HG03135 (cell line): ENCODE measurements around the gene THBS4.

Experiments
- ATAC-seq: cut with Tn5 transposase; IDR thresholded peaks from one replicate; pipeline ENCODE4 v1.9.1; 2021; ENCODE audit warnings: mild to moderate bottlenecking, moderate library complexity; ENCODE audit not compliant: unreplicated experiment

THBS4 gene

GRCh38 chr5:80043187-80043586, 8.0 kb downstream of the THBS4 start:
- no peak for ATAC-seq

DNA sequence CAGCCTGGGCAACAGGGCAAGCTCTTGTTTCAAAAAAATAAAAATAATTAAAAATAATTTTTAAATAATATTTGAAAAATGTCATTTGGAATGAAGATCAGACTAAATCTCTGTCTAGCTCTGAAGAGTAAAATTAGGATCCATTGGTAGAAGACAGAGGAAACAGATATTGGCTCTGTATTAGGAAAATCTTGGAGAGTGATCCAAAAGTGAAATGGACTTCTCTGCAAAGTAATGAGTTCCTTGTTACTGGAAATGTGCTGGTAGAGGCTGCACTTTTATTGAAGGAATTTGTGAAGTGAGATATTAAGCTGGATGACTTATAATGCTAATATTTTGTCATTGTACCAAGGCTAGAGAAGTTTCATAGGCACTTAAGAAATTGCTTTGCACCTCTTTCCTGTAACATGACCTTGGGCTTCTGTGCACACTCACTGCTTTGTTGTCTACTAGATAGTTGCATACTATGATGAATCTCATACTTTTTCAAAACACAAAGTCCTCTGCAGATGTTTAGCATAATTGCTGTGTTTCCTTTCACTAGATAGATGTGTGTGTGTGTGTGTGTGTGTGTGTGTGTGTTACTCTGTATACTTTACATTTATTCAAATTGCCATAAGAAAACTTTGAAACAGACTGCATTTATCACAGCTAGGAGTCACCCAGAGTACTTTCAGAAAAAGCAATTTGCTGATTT, 13.1 kb downstream of the THBS4 start:
- ATAC-seq = no peak

GRCh38 chr5:80052464-80052863, 17.3 kb downstream of the THBS4 start:
- no peak for ATAC-seq

DNA sequence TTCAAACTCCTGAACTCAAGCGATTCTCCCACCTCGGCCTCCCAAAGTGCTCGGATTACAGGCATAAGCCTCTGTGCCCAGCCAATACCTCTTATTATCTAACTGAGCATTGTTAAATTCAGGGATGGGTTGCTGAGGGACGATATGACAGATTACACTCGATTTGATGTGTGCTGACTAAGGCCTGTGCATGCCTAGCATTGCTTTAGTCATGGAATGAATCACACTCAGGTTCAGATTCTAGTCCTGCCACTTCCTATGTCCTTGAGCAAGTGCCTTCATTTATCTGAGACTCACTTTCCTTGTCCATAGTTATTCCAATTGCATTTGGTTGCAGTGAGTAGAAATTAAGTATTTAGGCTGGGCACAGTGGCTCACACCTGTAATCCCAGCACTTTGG, 19.5 kb downstream of the THBS4 start:
- ATAC-seq = no peak

DNA sequence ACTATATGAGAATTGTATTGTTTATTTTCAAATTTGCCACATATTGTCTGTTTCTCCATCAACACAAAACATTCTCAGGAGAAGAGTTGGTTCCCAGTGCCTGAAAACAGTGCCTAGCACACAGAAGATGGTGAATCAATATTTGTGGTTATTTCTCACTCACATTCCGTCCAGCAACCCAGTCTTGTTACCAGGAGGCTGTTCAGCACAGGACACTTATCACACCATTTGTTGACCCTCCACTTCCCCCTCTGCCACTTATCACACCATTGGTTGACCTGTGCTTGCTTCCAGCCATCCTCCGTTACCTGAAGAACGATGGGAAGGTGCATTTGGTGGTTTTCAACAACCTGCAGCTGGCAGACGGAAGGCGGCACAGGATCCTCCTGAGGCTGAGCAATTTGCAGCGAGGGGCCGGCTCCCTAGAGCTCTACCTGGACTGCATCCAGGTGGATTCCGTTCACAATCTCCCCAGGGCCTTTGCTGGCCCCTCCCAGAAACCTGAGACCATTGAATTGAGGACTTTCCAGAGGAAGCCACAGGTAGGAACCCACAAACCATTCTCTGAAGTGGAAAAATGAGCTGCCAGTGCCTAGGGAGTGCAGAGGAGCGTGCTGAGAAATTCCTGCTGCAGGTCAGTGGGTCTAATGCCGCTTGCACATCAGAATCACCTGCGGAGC, 20.5 kb downstream of the THBS4 start:
- no peak for ATAC-seq

- no peak for ATAC-seq
Observed at GRCh38 chr5:80057099-80057498, 22.0 kb downstream of the THBS4 start.

- no peak for ATAC-seq
Observed at GRCh38 chr5:80057921-80058320, 22.8 kb downstream of the THBS4 start.

DNA sequence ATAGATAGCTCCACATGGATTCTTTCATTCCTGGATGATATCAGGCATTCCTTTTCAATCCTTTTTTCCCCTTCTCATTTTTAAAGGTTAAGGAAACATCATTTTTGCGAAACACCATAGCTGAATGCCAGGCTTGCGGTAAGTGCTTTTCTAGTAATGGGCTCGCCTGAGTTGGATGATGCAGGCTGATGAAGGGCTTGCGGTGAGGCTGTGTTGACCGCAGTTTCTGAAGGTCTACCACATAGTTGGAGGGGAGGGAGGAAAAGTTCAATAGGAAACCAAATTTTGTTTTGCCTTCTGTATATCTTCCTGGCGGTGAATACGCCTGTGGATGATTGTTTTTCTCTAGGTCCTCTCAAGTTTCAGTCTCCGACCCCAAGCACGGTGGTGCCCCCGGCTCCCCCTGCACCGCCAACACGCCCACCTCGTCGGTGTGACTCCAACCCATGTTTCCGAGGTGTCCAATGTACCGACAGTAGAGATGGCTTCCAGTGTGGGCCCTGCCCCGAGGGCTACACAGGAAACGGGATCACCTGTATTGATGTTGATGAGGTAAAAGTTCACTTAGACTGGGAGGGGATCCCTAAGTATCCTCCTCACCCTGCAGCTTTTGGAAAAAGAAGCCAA, 24.3 kb downstream of the THBS4 start:
- ATAC-seq = no peak

- ATAC-seq = no peak
Observed at GRCh38 chr5:80060966-80061365, 25.8 kb downstream of the THBS4 start.

DNA sequence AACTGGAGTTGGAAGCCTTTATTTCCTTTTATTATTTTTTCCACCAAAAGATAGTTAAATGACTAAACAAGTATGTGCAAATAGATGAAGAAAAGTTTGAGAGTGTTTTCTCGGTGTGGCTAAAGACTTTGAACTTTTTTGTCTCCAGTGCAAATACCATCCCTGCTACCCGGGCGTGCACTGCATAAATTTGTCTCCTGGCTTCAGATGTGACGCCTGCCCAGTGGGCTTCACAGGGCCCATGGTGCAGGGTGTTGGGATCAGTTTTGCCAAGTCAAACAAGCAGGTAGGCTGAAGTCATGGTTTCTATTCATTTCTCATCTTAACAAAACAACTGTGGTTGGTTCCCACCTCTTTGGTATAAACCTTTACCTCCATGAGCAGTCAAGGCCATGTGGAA, 26.4 kb downstream of the THBS4 start:
- ATAC-seq = no peak

DNA sequence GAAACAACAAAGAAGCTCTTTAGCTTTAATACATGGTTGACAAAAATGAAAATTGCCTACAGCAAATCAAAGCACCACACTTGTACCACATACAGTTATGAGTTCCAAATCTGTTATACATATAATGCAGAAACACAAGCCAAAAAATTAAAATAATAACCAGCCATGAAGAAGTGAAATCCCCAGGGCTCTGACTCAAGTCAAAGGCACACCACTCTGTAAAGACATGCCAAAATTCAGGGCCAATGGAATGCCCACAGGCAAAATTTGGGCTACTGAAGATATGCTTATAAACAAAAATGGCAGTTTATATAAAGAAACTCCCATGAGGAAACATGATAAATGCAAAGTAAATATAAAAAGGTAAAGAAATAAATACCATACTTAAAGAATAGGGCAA, 29.0 kb downstream of the THBS4 start:
- no peak for ATAC-seq

DNA sequence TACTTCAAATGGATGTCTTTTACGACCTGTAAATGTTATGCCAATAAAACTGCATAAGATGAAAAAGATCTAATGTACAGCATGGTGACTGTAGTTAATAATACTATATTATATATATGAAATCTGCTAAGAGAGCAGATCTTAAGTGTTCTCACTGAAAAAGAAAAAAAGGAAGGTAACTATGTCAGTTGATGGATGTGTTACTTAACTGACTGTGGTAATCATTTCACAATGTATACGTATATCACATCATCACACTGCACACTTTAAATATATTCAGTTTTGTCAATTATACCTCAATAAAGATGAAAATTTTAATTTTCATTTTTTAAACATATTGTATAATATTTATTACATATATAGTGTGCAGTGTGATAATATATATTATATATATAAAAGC, 31.9 kb downstream of the THBS4 start:
- no peak for ATAC-seq

DNA sequence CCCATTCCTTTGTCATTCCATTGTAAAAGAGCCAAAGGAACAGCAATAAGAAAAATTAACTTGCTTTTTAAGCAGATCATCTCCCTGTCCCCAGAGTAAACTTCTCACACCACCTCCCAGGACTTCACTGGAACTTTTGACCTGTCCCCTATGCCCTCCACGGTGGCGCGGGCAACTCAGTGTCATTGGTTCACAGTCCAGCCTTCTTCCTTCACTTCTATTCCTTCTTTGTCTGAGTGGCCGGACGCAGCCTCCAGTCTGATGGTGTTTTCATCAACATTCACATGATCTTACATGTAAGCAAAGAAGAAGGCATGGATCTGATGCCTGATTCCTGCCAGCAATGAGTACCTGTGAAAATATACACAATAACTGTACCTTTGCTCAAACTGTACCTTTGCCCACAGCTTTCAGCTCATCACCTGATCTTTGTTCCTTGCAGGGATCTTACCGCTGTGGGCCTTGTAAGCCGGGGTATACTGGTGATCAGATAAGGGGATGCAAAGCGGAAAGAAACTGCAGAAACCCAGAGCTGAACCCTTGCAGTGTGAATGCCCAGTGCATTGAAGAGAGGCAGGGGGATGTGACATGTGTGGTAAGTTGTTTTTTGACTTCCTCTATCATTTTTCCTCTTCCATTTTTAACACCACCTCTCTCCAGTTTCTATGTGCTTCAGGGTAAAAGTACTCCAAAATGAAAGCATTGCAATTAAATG, 32.5 kb downstream of the THBS4 start:
- ATAC-seq = no peak

- ATAC-seq = no peak
Observed at GRCh38 chr5:80068246-80068636, 33.1 kb downstream of the THBS4 start.

GRCh38 chr5:80068775-80069174, 33.6 kb downstream of the THBS4 start:
- ATAC-seq = no peak

- no peak for ATAC-seq
Observed at GRCh38 chr5:80069251-80069800, 34.2 kb downstream of the THBS4 start.

- no peak for ATAC-seq
Observed at GRCh38 chr5:80069918-80070318, 34.8 kb downstream of the THBS4 start.

DNA sequence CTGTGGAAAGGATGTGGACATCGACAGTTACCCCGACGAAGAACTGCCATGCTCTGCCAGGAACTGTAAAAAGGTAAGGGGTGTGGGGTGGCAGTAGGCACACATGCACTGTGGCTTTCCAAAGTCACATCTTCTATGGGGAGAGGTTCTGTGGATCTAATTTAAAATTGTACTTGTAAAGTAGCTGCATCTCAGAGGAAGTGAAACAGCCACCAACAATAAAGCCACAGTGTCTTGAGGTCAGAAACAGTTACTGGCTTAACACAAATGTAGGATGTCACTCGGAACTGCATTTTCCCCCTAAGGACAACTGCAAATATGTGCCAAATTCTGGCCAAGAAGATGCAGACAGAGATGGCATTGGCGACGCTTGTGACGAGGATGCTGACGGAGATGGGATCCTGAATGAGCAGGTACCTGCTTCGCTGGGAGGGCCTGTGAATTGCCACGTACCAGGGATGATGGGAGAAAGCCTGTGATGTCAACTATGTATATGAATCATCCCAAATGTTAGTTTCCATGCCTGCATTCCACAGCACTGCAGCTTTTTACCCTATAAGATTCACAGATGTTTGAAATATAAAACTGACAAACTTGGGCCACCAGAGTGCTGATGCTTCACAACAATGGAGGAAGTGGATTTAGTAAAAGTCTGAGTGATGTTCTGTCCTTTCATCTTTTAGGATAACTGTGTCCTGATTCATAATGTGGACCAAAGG, 35.3 kb downstream of the THBS4 start:
- no peak for ATAC-seq

- no peak for ATAC-seq
Observed at GRCh38 chr5:80071510-80072021, 36.4 kb downstream of the THBS4 start.
